Keratinocyte (primary cell): ENCODE data around the gene UPP1. TPM values are rescaled to one million over a fixed set of nuclear protein-coding genes. Genes with fewer than 3 reads are reported as not detected.

Experiments
- DNase-seq: peaks from one replicate; pipeline ENCODE4 v3.0.0-alpha.2; 2011; ENCODE audit warnings: low read depth, missing footprints, low spot score
- FAIRE-seq: peaks from 2 replicates; lab custom pipeline; 2011; peaks lifted over from hg19 to GRCh38; lab: Jason Lieb, UNC
- H2AFZ ChIP-seq: 2 replicates; pipeline ENCODE4 v1.6.0; 2012; ENCODE audit warnings: low read length, control low read depth, inconsistent platforms; ENCODE audit not compliant: control insufficient read depth
- H3K27ac ChIP-seq: 2 replicates; pipeline ENCODE4 v1.5.1; 2011; ENCODE audit warnings: low read length; ENCODE audit not compliant: control insufficient read depth, insufficient read depth
- H3K27me3 ChIP-seq: 3 replicates; pipeline ENCODE4 v1.6.0; 2011; ENCODE audit warnings: low read length; ENCODE audit not compliant: control insufficient read depth, insufficient read depth; ENCODE audit errors: extremely low read depth
- H3K36me3 ChIP-seq, 2 experiments: 2 replicates in 1 of 2; 3 replicates in 1 of 2; pipeline ENCODE4 v1.5.1; 2011; ENCODE audit warnings: low read length in 2 of 2, mild to moderate bottlenecking in 1 of 2; ENCODE audit not compliant: control insufficient read depth in 2 of 2, insufficient read depth in 2 of 2; ENCODE audit errors: extremely low read depth in 1 of 2
- H3K4me1 ChIP-seq: 3 replicates; pipeline ENCODE4 v1.5.1; 2011; ENCODE audit warnings: low read length; ENCODE audit not compliant: control insufficient read depth, insufficient read depth; ENCODE audit errors: extremely low read depth
- H3K4me2 ChIP-seq: 3 replicates; pipeline ENCODE4 v1.6.0; 2011; ENCODE audit warnings: low read depth, low read length; ENCODE audit not compliant: control insufficient read depth, insufficient read depth; ENCODE audit errors: extremely low read depth
- H3K4me3 ChIP-seq, 3 experiments: fragments of 200-600 bp in 1 of 3; sonication (generic) in 1 of 3; 2 replicates in 2 of 3; 3 replicates in 1 of 3; pipeline ENCODE4 v1.5.1; 2011 to 2016; ENCODE audit warnings: low read length in 3 of 3, mild to moderate bottlenecking in 3 of 3, control low read depth in 2 of 3, inconsistent platforms in 1 of 3, low read depth in 1 of 3, mixed read lengths in 1 of 3, mixed run types in 1 of 3, moderate library complexity in 1 of 3; ENCODE audit not compliant: control insufficient read depth in 2 of 3, insufficient read depth in 2 of 3; ENCODE audit errors: extremely low read depth in 1 of 3
- H3K79me2 ChIP-seq: 2 replicates; pipeline ENCODE4 v1.6.0; 2012; ENCODE audit warnings: low read length; ENCODE audit not compliant: control insufficient read depth, insufficient read depth
- H3K9ac ChIP-seq: 3 replicates; pipeline ENCODE4 v1.6.0; 2011; ENCODE audit warnings: low read length; ENCODE audit not compliant: control insufficient read depth, insufficient read depth; ENCODE audit errors: extremely low read depth
- H3K9me1 ChIP-seq: 3 replicates; pipeline ENCODE4 v1.6.0; 2011; ENCODE audit warnings: low read length; ENCODE audit not compliant: control insufficient read depth, insufficient read depth; ENCODE audit errors: extremely low read depth
- H3K9me3 ChIP-seq: 2 replicates; pipeline ENCODE4 v1.5.1; 2012; ENCODE audit warnings: low read depth, low read length; ENCODE audit not compliant: control insufficient read depth
- H4K20me1 ChIP-seq: 3 replicates; pipeline ENCODE4 v1.6.0; 2011; ENCODE audit warnings: low read length; ENCODE audit not compliant: control insufficient read depth, insufficient read depth; ENCODE audit errors: extremely low read depth
- CTCF ChIP-seq, 3 experiments: IDR thresholded peaks in 1 of 3; conservative IDR thresholded peaks in 1 of 3; optimal IDR thresholded peaks in 1 of 3; 2 replicates in 2 of 3; 3 replicates in 1 of 3; pipeline versions ENCODE3 to v1.5.1; 2011; ENCODE audit warnings: low read length in 3 of 3, mild to moderate bottlenecking in 3 of 3, moderate library complexity in 2 of 3, control low read depth in 1 of 3, inconsistent platforms in 1 of 3; ENCODE audit not compliant: insufficient read depth in 2 of 3; ENCODE audit errors: extremely low read depth in 1 of 3
- EZH2 ChIP-seq: IDR thresholded peaks from one replicate; pipeline ENCODE4 v1.6.1; 2012; ENCODE audit warnings: inconsistent platforms, mild to moderate bottlenecking, low read length, moderate library complexity
- dilution Hi-C: fragments of 300-500 bp; cut with MboI; formaldehyde crosslinking; loops from one replicate; pipeline ENCODE4 v1.7.0; 2020; ENCODE audit warnings: low sequenced_read_pairs; ENCODE audit not compliant: extremely low pct_ligation_motif_present
- polyA plus RNA-seq, 5 experiments: library from polyadenylated mRNA; depleted of rRNA in 3 of 5; stranded (reverse) in 3 of 5; stranded (forward) in 1 of 5; unstranded in 1 of 5; fragments of >200 nt; gene quantifications; 1 replicate in 1 of 5; 2 replicates in 3 of 5; 3 replicates in 1 of 5; pipeline versions ENCODE4 v1.2.1 to v1.2.3, GENCODE V29; 2011 to 2012; ENCODE audit warnings: missing spikeins in 2 of 5, low read depth in 1 of 5, low replicate concordance in 1 of 5

UPP1 gene
- polyA plus RNA-seq, 1 donor (not counting 4 experiments of a cell fraction or from before 2014, with no cell fraction given): 202 TPM

- DNase-seq (no peak), FAIRE-seq (no peak)
- Histone ChIP-seq H3K9ac (no peak overlapping the region), H3K27ac (no peak overlapping the region), H3K27me3 (no peaks in the 10 kb centered on the region), H3K36me3 (no peaks in the 10 kb centered on the region), H3K4me2 (no peak overlapping the region), H3K79me2 (no peaks in the 10 kb centered on the region), H3K9me1 (no peaks in the 10 kb centered on the region), H3K4me3 (no peak overlapping the region), H2AFZ (no peak overlapping the region), H3K4me1 (peaks cover 5% of the 10 kb centered on the region), H3K9me3 (no peaks in the 10 kb centered on the region), H4K20me1 (no peaks in the 10 kb centered on the region)
- TF ChIP-seq CTCF (optimal IDR thresholded peaks at IDR 0.05 in 1 of 3, IDR thresholded peaks at IDR 0.05 in 1 of 3, conservative IDR thresholded peaks at IDR 0.05 in 1 of 3; ENCODE audit: extremely low read depth in 1 of 3, insufficient read depth in 2 of 3, low read length in 3 of 3) (no peak), EZH2 (no peak)
- dilution Hi-C loops: no loop called here
Measured at GRCh38 chr7:48053736-48054135, 35.3 kb upstream of the UPP1 start.

GRCh38 chr7:48058990-48059389 lies 30.1 kb upstream of the UPP1 start:
- no peak for FAIRE-seq
- no peaks in the 10 kb centered on the region for H3K9me3 ChIP-seq
- no peaks in the 10 kb centered on the region for H3K36me3 ChIP-seq
- no peak overlapping the region for H3K4me3 ChIP-seq
- no peaks in the 10 kb centered on the region for H3K79me2 ChIP-seq
- DNase-seq: no peak
- no peaks in the 10 kb centered on the region for H4K20me1 ChIP-seq
- dilution Hi-C loops: no loop called here
- no peak overlapping the region for H3K27ac ChIP-seq
- H3K4me2 ChIP-seq: no peak overlapping the region
- no peak for TF ChIP-seq EZH2
- TF ChIP-seq CTCF (optimal IDR thresholded peaks at IDR 0.05 in 1 of 3, IDR thresholded peaks at IDR 0.05 in 1 of 3, conservative IDR thresholded peaks at IDR 0.05 in 1 of 3; ENCODE audit: extremely low read depth in 1 of 3, insufficient read depth in 2 of 3, low read length in 3 of 3): no peak
- H3K9ac ChIP-seq: no peak overlapping the region
- H3K4me1 ChIP-seq: no peaks in the 10 kb centered on the region
- H2AFZ ChIP-seq: no peak overlapping the region
- no peaks in the 10 kb centered on the region for H3K27me3 ChIP-seq
- H3K9me1 ChIP-seq: no peaks in the 10 kb centered on the region
